HG03342 (cell line): ENCODE data around the gene BABAM2.

Experiments
- ATAC-seq: cut with Tn5 transposase; IDR thresholded peaks from one replicate; pipeline ENCODE4 v1.9.1; 2021; ENCODE audit warnings: mild to moderate bottlenecking, moderate library complexity; ENCODE audit not compliant: unreplicated experiment

The BABAM2 gene

DNA sequence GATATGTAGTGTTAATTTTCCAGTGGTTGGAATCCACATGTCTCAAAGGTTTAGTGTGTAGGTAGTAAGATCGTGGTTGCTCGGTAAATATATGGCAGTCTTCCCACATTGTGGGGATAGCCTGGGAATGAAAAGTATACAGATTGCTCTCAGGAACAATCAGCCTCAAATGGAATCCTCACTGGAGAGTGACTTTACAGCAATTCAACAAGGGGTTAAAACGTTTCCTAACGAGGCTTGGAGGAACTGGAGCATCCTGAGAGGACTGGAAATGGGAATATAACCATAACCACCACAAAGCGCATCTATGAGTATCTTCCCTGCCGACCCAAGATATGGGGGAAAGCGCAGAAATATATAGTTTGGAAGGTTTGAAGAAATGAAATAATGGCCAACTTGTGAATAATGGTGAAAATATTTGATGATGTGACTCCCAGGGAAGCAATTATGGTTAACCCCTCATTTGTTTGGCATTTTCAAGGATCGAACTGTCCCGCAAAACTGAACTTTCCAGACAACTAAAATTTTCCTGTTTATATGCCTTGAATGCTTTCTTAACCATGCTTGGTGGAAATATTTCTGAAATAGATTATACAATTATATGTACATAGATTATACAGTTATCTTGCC is 401.4 kb downstream of the BABAM2 start:
- ATAC-seq = no peak

DNA sequence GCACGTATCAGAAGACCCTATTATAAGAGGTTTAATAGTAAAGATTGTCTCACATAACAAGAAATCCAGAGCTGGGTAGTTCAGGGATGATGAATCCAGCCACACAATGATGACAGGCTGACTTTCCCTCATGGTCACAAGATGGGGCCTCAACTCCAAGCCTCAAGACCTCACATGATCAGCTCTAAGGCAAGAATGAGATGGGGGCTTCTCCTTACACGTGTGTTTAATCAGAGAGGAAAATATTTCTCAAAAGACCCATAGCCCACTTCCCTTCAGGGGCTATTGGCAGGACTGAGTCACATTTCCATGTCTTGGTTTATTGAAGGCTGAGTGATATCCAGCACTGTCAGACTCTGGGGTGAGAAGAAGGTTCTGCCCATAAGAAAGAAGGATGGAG is 402.0 kb downstream of the BABAM2 start:
- ATAC-seq = no peak

DNA sequence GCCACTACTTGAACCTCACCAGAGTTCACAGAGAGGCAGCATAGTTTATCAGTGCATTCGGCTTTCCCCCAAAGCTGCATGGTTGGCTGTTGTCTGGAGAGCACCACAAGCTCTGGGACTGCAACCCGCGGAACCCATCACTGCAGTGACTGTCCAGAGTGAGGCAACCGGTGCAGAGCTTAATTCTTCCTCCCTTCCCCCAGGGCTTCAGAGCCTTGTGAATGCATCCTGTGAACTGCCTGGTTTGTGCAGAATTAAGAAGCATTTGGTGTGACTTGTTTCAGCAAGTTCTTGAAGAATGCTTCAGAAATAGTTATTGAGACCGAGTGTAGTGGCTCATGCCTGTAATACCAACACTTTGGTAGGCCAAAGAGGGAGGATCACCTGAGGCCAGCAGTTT is 402.9 kb downstream of the BABAM2 start:
- no peak for ATAC-seq

DNA sequence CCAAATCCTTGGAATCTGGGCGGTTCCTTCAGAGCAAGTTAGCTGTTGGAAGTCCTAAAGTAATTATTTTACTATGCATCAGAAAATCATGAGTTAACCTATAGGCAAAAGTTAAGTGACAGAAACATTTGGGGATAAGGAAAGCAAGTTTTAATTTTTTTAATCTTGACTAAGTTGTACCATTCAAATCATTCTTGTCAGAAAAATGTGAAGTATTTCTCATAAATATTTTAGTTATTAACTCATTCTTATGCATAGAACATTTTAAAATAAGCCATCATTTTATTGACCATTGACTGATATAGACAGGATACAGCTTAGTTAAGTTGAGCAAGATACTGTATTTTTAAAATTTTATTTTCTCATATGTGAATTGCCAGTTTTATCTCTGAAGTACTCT is 403.9 kb downstream of the BABAM2 start:
- no peak for ATAC-seq

DNA sequence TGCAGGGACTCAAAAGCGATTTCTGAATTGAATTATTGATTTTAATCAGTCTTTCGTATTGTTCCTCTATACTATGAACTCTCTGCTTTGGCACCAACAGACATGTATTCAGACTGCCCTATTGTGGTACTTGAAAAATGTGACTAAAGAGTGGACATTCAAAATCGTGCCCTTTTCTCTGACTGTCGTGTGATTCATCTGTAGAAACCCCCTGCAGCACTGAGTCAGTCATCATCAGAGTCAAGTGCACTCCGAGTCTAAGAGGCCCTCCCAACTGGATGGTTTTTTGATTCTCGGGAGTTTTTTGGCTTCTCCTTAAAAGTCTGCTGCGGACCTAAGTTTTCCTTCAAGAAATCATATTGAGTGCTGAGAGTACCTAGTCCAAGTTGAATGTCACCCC is 405.7 kb downstream of the BABAM2 start:
- no peak for ATAC-seq

DNA sequence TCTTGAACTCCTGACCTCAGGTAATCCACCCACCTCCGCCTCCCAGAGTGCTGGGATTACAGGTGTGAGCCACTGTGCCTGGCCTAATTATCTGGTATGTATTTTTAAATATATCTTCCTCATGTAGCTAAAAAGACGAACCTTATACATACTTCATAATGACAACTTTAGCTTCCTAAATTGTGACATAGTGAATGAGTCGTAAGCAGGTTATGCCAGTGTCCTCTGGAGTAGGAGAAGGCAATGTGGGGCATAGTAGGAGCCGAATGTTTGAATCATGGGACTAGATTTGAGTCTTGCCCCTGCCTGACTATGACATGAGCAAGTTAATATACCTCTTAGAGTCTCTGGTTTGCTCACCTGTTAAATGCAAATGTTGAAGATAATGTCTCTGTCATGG is 406.4 kb downstream of the BABAM2 start:
- ATAC-seq = no peak

DNA sequence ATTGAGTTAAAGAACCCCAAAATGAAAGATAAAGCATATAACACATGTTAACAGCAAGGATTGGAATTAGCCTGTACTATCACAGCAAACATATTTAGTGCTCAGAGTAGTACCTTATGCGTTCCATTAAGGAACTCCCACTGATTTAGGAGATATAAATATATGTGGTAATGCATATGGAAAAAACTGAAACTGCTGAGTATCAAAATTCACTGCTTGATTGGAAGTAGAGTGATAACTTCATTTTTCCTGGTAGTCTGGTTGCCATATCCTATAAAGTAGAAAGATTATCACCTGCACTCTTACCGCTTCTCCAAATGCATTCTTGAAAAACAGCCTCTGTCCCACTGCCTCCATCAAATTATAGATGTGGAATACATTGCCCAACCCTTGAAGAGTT is 407.0 kb downstream of the BABAM2 start:
- ATAC-seq = no peak

DNA sequence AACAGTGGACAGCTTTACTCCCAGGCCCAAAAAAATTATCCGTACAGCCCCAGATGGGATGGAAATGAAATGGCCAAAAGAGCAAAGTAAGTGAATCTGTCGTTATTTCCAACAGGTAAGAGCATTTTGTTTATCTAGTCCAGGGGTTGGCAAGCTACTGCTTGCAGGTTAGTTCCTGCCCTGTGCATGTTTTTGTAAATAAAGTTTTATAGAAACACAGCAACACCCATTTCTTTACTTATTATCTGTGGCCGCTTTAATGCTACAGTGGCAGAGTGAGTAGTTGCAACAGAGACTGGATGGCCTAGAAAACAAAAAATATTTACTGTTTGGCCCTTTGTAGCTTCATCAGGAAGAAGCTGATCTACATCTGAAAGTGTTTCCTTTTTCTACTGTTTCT is 407.9 kb downstream of the BABAM2 start:
- no peak for ATAC-seq

DNA sequence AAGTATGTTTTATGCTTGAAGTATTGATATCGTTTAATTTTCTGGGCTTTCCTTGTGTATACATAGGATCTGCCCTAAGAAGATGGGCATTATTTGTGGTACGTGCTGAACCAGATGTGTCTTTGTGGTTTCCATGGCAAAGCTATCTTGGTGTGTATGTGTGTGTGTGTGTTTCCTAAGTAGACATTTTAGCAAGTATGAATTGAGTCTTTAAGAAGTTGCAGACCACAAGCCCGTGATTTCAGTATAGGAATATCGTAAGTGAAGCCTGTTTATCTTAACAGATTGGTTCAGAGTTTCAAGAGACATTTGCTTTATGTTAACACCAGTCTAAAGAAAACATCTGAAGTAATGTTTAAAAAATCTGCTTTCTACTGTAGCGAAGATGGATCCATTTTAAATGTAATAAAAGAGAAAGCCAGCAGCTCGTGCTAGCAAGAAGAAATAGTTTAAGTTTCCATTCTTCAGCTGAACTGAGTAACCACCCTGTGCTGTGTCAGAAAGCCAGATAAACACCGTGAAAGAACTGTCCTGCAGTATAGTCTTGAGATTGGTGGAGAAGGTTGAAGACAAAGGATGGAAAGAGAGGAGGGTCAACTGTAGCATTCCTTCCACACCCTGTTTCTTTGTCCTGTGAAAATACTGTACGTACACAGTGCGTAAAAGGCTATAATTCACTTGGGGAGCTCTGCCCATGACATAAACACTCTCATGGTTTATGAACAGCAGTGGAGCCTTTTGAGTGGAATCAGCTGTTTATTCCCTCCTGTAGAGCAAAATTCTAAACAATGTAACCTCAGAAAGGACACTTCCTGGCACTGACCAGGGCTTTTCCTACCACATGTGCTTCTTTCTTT is 410.2 kb downstream of the BABAM2 start:
- no peak for ATAC-seq

DNA sequence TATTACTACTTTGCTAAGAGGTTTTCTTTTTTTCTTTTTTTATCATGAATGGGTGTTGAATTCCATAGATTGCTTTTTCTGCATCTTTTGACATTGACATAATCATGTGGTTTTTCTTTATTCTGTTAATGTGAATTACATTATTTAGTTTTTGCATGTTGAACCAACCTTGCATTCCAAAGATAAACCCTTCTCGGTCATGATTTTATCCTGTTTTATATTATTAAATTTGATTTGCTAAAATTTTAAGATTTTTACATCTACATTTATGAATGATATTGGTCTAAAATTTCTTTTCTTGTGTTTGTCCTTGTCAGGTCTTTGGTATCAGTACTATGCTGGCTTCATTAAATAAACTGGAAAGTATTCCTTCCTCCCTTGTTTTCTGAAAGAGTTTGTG is 414.7 kb downstream of the BABAM2 start:
- ATAC-seq = no peak

DNA sequence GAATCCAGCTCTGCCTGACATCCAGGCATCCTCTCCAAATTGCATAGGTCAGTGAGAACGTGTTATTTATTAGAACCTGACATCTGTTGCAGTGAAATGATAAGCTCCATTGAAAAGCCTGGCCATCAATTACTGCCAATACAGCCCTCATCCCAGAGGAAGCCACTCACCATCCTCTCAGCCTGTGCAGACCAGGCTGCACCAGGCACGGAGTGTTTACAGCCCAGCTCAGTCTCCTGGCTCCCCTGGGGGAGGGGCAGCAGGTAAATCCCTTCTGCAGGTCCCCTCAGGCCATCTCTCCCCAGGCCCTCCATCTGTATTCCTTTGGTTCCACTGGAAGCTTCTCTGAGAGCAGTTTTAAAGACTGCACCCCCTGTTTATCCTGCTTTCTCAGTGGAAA is 419.6 kb downstream of the BABAM2 start:
- ATAC-seq = no peak

DNA sequence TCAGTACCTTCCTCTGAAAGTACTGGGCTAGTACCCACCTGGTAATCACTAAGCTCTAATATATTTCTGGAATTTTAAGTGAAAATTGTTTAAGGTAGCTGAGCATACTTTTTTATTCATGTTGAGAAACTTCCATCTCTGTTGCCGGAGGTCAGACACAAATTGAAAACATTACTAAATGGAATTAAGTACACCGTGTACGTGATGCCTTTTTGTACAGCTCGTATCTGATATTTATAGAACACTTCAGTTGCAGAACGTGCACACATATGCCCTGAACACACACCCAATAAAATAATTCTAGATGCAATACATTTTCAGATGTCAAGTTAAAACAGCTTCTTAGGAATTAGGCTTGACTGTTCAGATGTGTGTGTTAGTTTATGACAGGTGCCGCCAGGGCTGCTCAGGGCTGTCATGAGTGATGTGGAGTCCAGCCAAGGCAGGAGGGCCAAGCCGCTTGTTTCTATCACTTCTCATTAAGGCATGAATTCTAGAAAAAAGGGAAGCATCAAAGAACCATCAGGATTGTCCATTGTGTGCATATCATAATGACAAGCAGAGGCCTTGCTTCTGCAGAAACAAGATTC is 421.2 kb downstream of the BABAM2 start:
- ATAC-seq = no peak

DNA sequence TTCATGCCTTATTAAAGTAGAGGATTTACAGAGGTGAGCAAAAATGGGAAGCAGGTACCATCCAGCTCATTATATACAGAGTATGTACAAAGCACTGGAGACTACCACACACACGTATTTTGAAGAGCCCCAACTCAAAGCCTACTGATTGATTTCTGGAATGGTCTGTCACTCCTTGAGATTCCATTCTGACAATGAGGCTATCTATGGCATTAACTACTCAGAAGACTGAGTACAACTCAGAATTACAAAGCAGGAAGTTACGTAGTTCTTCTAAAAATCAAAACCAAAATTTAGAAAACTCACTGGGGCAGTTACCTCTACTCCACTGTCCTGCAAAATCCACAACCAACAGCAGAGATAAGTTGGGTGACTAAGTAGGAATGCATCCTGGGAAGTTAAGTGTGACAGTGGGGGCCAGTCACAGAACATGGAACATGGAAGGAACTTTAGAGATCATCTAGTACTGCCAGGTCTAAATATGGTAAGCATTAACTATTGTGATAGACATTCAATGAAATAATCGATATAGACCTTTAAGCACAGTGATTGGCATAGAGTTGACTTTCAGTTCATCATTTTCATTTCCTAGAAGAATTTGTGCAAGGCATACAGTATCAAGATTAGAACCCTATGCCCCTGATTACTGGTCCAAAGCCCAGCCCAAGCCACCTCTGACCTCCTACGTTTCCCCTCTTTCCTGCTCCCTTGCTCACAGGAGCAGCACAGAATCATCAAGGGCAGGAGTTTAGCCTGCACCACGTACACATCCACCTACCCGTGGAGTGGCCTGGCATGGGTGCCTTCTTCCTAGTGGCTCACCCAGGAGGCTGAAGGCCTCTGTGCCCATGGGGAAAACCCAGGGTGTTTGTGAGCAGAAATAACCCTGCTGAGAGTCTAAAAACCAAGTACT is 422.0 kb downstream of the BABAM2 start:
- no peak for ATAC-seq

DNA sequence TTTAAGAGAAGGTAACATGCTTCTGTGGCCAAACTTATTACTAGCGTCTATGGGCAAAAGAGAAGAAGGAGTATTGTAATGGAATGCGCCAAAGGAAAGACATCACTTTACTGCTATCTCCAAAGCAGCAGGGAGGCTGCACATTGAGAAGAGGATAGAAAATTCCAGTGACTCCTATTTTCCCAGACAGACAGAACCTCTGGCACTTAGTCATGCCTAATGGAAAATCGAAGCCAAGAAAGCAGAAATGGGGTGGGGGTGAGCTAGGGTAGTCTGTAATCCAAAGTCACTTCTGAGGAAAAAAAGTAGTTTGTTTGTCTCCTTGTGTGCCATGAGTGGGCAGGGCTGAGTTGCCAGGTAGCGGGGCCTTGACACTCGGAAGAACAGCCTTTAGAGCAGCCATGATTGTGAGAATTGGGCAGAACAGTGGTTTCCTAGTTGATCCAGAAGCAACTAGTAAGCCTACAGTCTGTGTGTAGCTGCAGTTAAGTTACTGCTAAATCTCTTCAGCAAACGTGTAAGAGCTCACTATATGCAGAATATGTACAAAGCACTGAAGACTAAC is 422.8 kb downstream of the BABAM2 start:
- ATAC-seq = no peak

DNA sequence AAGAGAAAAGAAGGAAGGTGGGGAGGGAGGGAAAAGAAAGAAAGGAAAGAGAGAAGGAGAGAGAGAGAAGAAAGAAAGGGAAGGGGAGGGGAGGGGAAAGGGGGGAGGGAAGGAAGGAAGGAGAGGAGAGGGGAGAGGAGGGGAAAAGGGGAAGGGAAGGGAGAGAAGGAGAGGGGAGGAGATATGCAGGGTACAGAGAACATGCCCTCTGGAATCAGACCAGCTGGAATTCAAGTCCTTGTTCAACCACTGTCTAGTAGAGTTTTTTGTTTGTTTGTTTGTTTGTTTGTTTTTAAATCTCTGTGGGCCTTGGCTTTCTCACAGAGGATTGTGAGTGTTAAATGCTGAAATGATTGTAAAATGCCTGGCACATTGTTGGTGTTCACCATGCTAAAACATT is 424.4 kb downstream of the BABAM2 start:
- no peak for ATAC-seq

DNA sequence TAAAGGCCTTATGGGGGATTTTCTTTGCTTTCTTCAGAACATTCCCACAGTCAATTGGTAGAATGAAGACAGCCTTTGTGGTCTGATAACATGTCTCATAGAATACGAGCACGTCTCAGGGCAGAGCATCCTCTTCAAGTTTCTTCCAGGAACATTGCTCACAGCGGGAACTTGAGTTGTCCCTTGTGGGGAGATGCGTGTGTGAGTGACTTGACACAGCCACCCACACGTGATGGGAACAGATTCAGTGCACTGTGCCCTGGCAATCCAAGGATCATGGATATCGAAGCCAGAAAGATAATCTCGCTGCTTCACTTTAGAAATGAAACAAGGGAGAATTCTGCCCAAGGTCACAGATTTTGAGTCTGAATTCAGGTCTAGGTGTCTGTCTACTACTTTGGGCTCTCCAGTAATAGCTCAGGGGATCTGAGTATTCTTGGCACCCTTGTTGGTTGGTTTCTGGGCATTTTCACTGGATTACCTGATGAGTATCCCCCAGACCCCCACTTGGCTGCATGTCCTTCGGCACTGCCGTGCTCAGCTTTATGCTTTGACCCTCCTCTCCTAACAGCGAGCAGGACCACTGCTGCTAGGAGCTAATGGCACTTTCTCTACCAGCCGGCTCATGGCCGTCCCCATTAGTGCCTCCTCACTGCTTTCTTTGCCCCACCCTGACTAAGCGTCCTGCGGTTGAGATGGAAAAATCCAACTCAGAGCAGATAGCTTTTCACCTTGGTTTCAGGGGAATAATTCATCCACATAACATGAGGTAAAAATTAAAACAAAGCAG is 426.2 kb downstream of the BABAM2 start:
- no peak for ATAC-seq

DNA sequence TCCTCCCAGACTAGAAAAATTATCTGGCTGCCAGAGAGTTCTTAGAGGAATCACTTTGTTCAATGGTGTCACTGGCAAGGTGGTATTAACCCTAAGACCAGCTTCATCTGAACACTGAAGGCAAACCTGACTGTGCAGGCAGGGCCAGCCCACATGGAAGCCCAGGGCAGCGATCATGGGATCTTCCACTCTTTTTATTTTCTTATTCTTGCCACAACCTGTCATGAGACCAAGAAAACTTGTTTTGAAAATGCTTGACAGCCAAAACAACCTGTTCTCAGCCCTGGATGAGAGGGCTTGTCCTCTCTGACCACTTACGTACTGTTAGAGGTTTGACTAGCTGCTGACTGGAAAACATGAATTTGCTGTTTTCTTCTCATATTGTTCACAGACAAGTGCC is 426.9 kb downstream of the BABAM2 start:
- ATAC-seq = no peak

DNA sequence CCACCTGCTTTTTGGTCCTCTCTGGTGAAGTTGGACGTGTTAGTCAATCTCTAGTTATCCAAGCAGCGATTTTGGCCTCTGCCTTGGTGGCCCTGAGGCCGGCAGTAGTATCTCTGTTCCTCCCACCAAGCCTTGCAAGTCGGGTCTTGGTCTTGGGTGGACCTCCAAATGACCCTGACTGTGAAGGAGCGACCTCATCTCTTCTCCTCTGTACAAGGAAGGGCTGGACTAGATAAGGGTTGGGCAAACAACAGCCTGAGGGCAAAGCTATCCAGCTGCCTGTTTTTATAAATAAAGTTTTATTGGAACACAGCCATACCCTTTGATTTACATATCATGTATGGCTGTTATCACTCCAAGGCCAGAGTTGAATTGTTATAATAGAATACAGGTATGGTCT is 427.5 kb downstream of the BABAM2 start:
- ATAC-seq = no peak

DNA sequence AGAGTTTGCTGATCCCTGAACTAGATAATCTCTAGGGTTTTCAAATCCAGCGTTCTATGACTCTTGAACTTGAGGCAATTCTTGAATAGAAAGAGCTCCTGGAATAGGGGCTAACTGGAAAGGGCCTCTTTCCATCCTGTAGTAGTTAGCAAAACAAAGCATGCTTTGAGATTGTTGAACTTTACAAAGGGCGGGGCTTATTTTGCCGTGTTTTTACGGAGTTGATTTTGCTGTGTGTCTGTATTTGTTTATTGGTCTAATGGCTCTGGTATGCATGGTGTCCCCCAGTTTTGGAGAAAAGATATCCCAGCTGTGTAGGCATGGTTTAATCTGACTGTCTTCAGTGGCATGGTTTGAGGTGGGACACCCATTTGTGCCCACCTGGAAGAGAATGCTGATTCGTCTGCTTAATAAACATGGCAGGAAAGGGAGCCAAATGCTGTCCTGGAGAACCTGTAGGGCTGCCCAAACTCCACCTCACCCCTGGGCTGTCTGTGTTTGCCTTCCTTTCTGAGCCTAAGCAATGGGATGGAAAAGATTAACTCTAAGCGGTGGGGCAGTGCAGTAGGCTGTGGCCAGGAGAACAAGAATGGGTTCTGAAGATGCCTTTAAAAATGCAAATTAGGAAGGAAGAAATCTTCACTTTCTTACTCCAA is 428.1 kb downstream of the BABAM2 start:
- ATAC-seq = no peak
